K562 (cell line): Measurements from ENCODE around the gene PLCL1.

ENCODE experiments used
- BRF2 ChIP-seq: IDR thresholded peaks from 3 replicates; pipeline ENCODE4 v1.6.1; 2011; ENCODE audit warnings: borderline replicate concordance, mild to moderate bottlenecking; ENCODE audit not compliant: insufficient read length, insufficient read depth
- CTCF ChIP-seq, 3 experiments: IDR thresholded peaks in 2 of 3; conservative IDR thresholded peaks in 1 of 3; 2 replicates each; pipeline ENCODE4 v1.5.1; 2011 to 2012; ENCODE audit warnings: low read length in 3 of 3, mild to moderate bottlenecking in 3 of 3, control low read depth in 2 of 3, improper control_type of control experiment in 1 of 3, inconsistent platforms in 1 of 3, low read depth in 1 of 3, mixed read lengths in 1 of 3, moderate library complexity in 1 of 3; ENCODE audit not compliant: insufficient read depth in 2 of 3
- KDM2B ChIP-seq: fragments of 250-450 bp; sonication (Bioruptor Pico); IDR thresholded peaks from 2 replicates; pipeline ENCODE4 v1.8.0; 2021; ENCODE audit warnings: mild to moderate bottlenecking, moderate library complexity
- MGA ChIP-seq: fragments of 450-650 bp; IDR thresholded peaks from 2 replicates; pipeline ENCODE4 v1.6.1; 2016; ENCODE audit warnings: mild to moderate bottlenecking, moderate library complexity
- POLR2A ChIP-seq: fragments of 450-650 bp; conservative IDR thresholded peaks from 2 replicates; pipeline ENCODE4 v1.6.1; 2016
- SIX5 ChIP-seq, 2 experiments: IDR thresholded peaks; 2 replicates each; pipeline ENCODE4 v1.6.1; 2011; ENCODE audit warnings: low read length in 2 of 2, borderline replicate concordance in 1 of 2, low read depth in 1 of 2, mild to moderate bottlenecking in 1 of 2, moderate library complexity in 1 of 2; ENCODE audit not compliant: insufficient read depth in 1 of 2
- ZNF75A ChIP-seq: fragments of 450-650 bp; formaldehyde crosslinking; IDR thresholded peaks from 2 replicates; pipeline ENCODE4 v1.4.0; 2020; ENCODE audit warnings: mild to moderate bottlenecking

GRCh38 chr2:197930570-197931278 lies 126.3 kb downstream of the PLCL1 start:
- no peak for TF ChIP-seq CTCF (IDR thresholded peaks at IDR 0.05 in 2 of 3, conservative IDR thresholded peaks at IDR 0.05 in 1 of 3; ENCODE audit: insufficient read depth in 2 of 3, low read depth in 1 of 3, low read length in 3 of 3)
- no peak for TF ChIP-seq KDM2B (CRISPR knock-in tag)
- no peak for TF ChIP-seq BRF2
- no peak for TF ChIP-seq MGA
- TF ChIP-seq ZNF75A, result no peak
- no peak for TF ChIP-seq POLR2A
- TF ChIP-seq SIX5 (IDR thresholded peaks at IDR 0.05; ENCODE audit: borderline replicate concordance in 1 of 2, insufficient read depth in 1 of 2, low read depth in 1 of 2, low read length in 2 of 2), result no peak
